Nephron (organoid): ENCODE data around the gene IRAK2.

Experiments used
- H3K27ac Mint-ChIP-seq, 3 experiments: 2 replicates each; pipeline ENCODE4 v1.8.0; 2020; ENCODE audit warnings: mixed read lengths in 3 of 3, mild to moderate bottlenecking in 2 of 3, moderate library complexity in 1 of 3
- H3K27me3 Mint-ChIP-seq: 2 replicates; pipeline ENCODE4 v1.8.0; 2021; ENCODE audit warnings: low read depth, mild to moderate bottlenecking, moderate library complexity, mixed read lengths
- H3K36me3 Mint-ChIP-seq: 2 replicates; pipeline ENCODE4 v1.8.0; 2020; ENCODE audit warnings: low read depth, mixed read lengths
- H3K4me1 Mint-ChIP-seq: 2 replicates; pipeline ENCODE4 v1.8.0; 2020; ENCODE audit warnings: mixed read lengths
- H3K4me3 Mint-ChIP-seq, 3 experiments: 2 replicates each; pipeline ENCODE4 v1.8.0; 2020; ENCODE audit warnings: mild to moderate bottlenecking in 3 of 3, mixed read lengths in 3 of 3, moderate library complexity in 2 of 3
- H3K9me3 Mint-ChIP-seq: 2 replicates; pipeline ENCODE4 v1.8.0; 2020; ENCODE audit warnings: mixed read lengths
- TF ChIP-seq, protein P1 (sequence below), 3 experiments: fragments of 200-600 bp; sonication (generic); IDR thresholded peaks; one replicate each; pipeline ENCODE4 v1.5.0; 2021; ENCODE audit warnings: antibody characterized with exemption in 3 of 3; ENCODE audit not compliant: unreplicated experiment in 3 of 3

Gene IRAK2

DNA sequence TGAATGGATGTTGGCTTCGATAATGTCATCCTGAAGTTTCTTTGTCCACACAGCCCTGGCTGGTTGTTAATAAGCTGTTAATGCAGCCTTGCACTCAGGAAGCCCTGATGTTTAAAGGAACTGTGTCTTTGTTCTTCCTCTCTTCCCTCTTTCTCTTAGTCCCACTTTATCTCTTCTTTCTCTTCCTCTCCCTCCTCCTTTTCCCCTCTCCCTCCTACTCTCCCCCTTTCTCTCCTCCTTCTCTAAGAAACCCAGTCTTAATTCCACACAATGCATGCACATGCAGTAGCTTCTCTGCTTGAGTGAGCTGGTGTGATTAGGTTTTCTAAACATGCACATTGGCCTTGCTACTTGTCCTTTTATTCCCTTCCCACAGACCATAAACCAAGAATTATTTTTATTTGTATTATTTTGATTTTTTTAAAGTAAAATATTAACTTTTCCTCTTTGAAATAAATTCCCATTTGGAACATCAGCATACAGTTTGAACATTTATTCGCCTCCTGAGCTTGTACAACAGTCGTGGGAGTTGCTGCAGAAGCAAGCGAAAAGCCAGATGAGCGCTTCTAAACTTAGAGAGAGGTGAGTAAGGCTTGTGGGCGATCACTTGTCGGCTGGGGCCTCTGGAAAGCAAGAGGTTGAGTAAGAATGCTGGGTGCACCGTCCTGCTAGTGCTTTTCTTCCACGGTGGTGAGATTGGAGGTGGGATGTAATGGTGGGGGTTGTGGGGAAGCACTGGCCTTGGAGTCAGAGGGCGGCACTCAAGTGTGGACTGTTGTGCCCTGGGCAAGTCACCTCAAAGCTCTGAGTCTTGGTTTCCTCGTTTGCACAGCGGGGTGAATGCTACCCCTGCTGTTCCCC is 120.8 kb downstream of the IRAK2 start:
- Mint-ChIP-seq H3K27me3 (no peaks in the 10 kb centered on the region), H3K36me3 (peaks cover 15% of the 10 kb centered on the region), H3K4me3 (peak overlapping the region in 2 of 3 experiments; percentile 26 to 48), H3K9me3 (no peaks in the 10 kb centered on the region), H3K27ac (peak overlapping the region; percentile 79 to 91 (median 87)), H3K4me1 (peaks cover 22% of the 10 kb centered on the region)
- TF ChIP-seq, protein P1, sequence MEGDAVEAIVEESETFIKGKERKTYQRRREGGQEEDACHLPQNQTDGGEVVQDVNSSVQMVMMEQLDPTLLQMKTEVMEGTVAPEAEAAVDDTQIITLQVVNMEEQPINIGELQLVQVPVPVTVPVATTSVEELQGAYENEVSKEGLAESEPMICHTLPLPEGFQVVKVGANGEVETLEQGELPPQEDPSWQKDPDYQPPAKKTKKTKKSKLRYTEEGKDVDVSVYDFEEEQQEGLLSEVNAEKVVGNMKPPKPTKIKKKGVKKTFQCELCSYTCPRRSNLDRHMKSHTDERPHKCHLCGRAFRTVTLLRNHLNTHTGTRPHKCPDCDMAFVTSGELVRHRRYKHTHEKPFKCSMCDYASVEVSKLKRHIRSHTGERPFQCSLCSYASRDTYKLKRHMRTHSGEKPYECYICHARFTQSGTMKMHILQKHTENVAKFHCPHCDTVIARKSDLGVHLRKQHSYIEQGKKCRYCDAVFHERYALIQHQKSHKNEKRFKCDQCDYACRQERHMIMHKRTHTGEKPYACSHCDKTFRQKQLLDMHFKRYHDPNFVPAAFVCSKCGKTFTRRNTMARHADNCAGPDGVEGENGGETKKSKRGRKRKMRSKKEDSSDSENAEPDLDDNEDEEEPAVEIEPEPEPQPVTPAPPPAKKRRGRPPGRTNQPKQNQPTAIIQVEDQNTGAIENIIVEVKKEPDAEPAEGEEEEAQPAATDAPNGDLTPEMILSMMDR (IDR thresholded peaks at IDR 0.05; ENCODE audit: unreplicated experiment in 3 of 3): no peak

GRCh38 chr3:10286133-10286524 is 121.4 kb downstream of the IRAK2 start:
- TF ChIP-seq, protein P1 (IDR thresholded peaks at IDR 0.05; ENCODE audit: unreplicated experiment in 3 of 3): no peak
- Mint-ChIP-seq H3K4me3 (peak overlapping the region in 1 of 3 experiments; percentile 26), H3K27ac (peak overlapping the region; percentile 79 to 91 (median 87)), H3K36me3 (peaks cover 13% of the 10 kb centered on the region), H3K27me3 (no peaks in the 10 kb centered on the region), H3K4me1 (peaks cover 22% of the 10 kb centered on the region), H3K9me3 (no peaks in the 10 kb centered on the region)

- H3K4me1 Mint-ChIP-seq: peaks cover 22% of the 10 kb centered on the region
- no peak overlapping the region for H3K4me3 Mint-ChIP-seq
- H3K27ac Mint-ChIP-seq: peak overlapping the region; percentile 37 to 91 (median 87)
- H3K36me3 Mint-ChIP-seq: peaks cover 14% of the 10 kb centered on the region
- H3K9me3 Mint-ChIP-seq: no peaks in the 10 kb centered on the region
- H3K27me3 Mint-ChIP-seq: no peaks in the 10 kb centered on the region
- TF ChIP-seq, protein P1 (IDR thresholded peaks at IDR 0.05; ENCODE audit: unreplicated experiment in 3 of 3): no peak
Measured at GRCh38 chr3:10286596-10287295, 122.0 kb downstream of the IRAK2 start.

- TF ChIP-seq, protein P1 (IDR thresholded peaks at IDR 0.05; ENCODE audit: unreplicated experiment in 3 of 3): no peak
- Mint-ChIP-seq H3K4me1 (peaks cover 17% of the 10 kb centered on the region), H3K9me3 (no peaks in the 10 kb centered on the region), H3K4me3 (no peak overlapping the region), H3K27ac (no peak overlapping the region), H3K36me3 (peaks cover 18% of the 10 kb centered on the region), H3K27me3 (no peaks in the 10 kb centered on the region)
Measured at GRCh38 chr3:10287936-10288574, 123.3 kb downstream of the IRAK2 start.

DNA sequence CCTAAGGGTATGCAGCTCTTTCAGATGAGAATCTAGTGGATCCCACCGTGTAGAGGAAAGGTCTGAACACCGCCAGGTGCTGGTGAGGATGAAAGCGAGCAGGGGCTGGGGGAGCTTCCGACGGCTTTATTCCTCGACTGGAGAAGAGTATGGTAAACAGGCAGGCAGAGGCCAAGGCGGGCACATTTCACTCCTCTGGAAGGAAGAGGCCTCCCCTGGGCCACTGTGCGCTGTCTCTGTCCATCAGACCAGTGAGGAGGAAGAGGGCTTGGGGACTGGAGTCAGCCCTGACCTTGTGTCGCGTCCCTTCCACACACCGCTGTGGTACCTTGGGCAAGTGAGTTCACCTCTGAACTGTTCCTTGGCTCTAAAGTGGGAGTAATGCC is 123.8 kb downstream of the IRAK2 start:
- no peaks in the 10 kb centered on the region for H3K9me3 Mint-ChIP-seq
- no peak overlapping the region for H3K27ac Mint-ChIP-seq
- TF ChIP-seq, protein P1 (IDR thresholded peaks at IDR 0.05; ENCODE audit: unreplicated experiment in 3 of 3): no peak
- peaks cover 14% of the 10 kb centered on the region for H3K4me1 Mint-ChIP-seq
- H3K36me3 Mint-ChIP-seq: peaks cover 14% of the 10 kb centered on the region
- no peak overlapping the region for H3K4me3 Mint-ChIP-seq
- no peaks in the 10 kb centered on the region for H3K27me3 Mint-ChIP-seq
